NOMO-1 treated with dmso at 0.1 percent for 144 hours (cell line): ENCODE data around the gene FANK1.
"Not testable (repeated sequence)": the region's sequence is repeated elsewhere in the genome, so short reads cannot be mapped to it uniquely, and the experiment has no call there.

Experiments
- DNase-seq: peaks from one replicate; lab custom pipeline; 2025; ENCODE audit not compliant: unreplicated experiment; lab: John Stamatoyannopoulos, UW

FANK1 gene

GRCh38 chr10:126016156-126016805, 119.9 kb downstream of the FANK1 start:
- DNase-seq, result no peak

- no peak for DNase-seq
These were observed 120.5 kb downstream of the FANK1 start for GRCh38 chr10:126016882-126017281.

GRCh38 chr10:126017961-126018560, 121.7 kb downstream of the FANK1 start:
- DNase-seq, result no peak

GRCh38 chr10:126021833-126022500, 125.6 kb downstream of the FANK1 start:
- no peak for DNase-seq

GRCh38 chr10:126022841-126023240, 126.5 kb downstream of the FANK1 start:
- DNase-seq, result no peak

- no peak for DNase-seq
These were observed 131.3 kb downstream of the FANK1 start for GRCh38 chr10:126027692-126028091.

GRCh38 chr10:126029999-126030398, 133.6 kb downstream of the FANK1 start:
- DNase-seq, result no peak

- no peak for DNase-seq
These were observed 138.2 kb downstream of the FANK1 start for GRCh38 chr10:126034586-126034985.

GRCh38 chr10:126036515-126036914, 140.2 kb downstream of the FANK1 start:
- no peak for DNase-seq

- DNase-seq, result no peak
These were observed 141.6 kb downstream of the FANK1 start for GRCh38 chr10:126037946-126038345.

- DNase-seq, result no peak
These were observed 144.8 kb downstream of the FANK1 start for GRCh38 chr10:126041117-126041516.

- no peak for DNase-seq
These were observed 145.5 kb downstream of the FANK1 start for GRCh38 chr10:126041804-126042231.

- DNase-seq, result no peak
These were observed 146.0 kb downstream of the FANK1 start for GRCh38 chr10:126042354-126042753.

GRCh38 chr10:126042906-126043305, 146.5 kb downstream of the FANK1 start:
- DNase-seq, result no peak

GRCh38 chr10:126043389-126043788, 147.0 kb downstream of the FANK1 start:
- no peak for DNase-seq

- DNase-seq, result no peak
These were observed 149.5 kb downstream of the FANK1 start for GRCh38 chr10:126045861-126046260.

GRCh38 chr10:126046831-126047230, 150.5 kb downstream of the FANK1 start:
- DNase-seq, result no peak

- not testable (repeated sequence) for DNase-seq
These were observed 151.4 kb downstream of the FANK1 start for GRCh38 chr10:126047749-126048148.

- no peak for DNase-seq
These were observed 153.7 kb downstream of the FANK1 start for GRCh38 chr10:126049759-126050700.

- no peak for DNase-seq
These were observed 155.8 kb downstream of the FANK1 start for GRCh38 chr10:126052171-126052570.

GRCh38 chr10:126054191-126054590, 157.8 kb downstream of the FANK1 start:
- DNase-seq, result no peak
